ENCODE data around the gene DYNLRB1. TPM values are rescaled to one million over a fixed set of nuclear protein-coding genes. Genes with fewer than 3 reads are reported as not detected.

Gene DYNLRB1
- polyA plus RNA-seq, 3 donors = 139 to 166 (median 148) TPM

- H3K36me3 ChIP-seq (replicated peaks in 1 of 2; ENCODE audit: control insufficient read depth in 1 of 2, insufficient read depth in 2 of 2, low read length in 2 of 2) = no peaks in the 10 kb centered on the region
- H3K79me2 ChIP-seq (ENCODE audit: insufficient read depth, low read length) = no peaks in the 10 kb centered on the region
- no peak overlapping the region for H2AFZ ChIP-seq (ENCODE audit: insufficient read depth, low read depth, low read length, poor library complexity, severe bottlenecking)
- H4K20me1 ChIP-seq (ENCODE audit: insufficient read depth, low read length) = no peaks in the 10 kb centered on the region
- Mint-ChIP-seq H3K27me3 (ENCODE audit: low read depth in 3 of 3) (peaks cover 10 to 21% (median 11%) of the 10 kb centered on the region in 3 donors), H3K9me3 (peaks cover 0 to 2% (median 0%) of the 10 kb centered on the region in 7 donors), H3K27ac (peak overlapping the region in 1 of 7 donors; percentile 83), H3K36me3 (peaks cover 0 to 2% of the 10 kb centered on the region in 2 donors), H3K4me1 (peaks cover 16% of the 10 kb centered on the region), H3K4me3 (no peak overlapping the region)
- 96% methylated on average over 18 of the region's 22 CpGs for WGBS (ENCODE audit: insufficient coverage)
- no peaks in the 10 kb centered on the region for H3K9me3 ChIP-seq (replicated peaks in 1 of 2; ENCODE audit: control insufficient read depth in 1 of 2, insufficient read depth in 1 of 2, low read length in 2 of 2)
- H3K4me1 ChIP-seq (ENCODE audit: control insufficient read depth in 1 of 2, insufficient read depth in 2 of 2, low read length in 2 of 2) = peaks cover 6 to 9% of the 10 kb centered on the region in 2 donors
- H3K4me2 ChIP-seq (replicated peaks; ENCODE audit: extremely low read depth, low read length, poor library complexity, severe bottlenecking) = no peak overlapping the region
- H3K27ac ChIP-seq (ENCODE audit: low read depth in 1 of 2, low read length in 2 of 2) = no peak overlapping the region
- intact Hi-C loops (cut with micrococcal nuclease) = no loop called here
- TF ChIP-seq, protein P1, sequence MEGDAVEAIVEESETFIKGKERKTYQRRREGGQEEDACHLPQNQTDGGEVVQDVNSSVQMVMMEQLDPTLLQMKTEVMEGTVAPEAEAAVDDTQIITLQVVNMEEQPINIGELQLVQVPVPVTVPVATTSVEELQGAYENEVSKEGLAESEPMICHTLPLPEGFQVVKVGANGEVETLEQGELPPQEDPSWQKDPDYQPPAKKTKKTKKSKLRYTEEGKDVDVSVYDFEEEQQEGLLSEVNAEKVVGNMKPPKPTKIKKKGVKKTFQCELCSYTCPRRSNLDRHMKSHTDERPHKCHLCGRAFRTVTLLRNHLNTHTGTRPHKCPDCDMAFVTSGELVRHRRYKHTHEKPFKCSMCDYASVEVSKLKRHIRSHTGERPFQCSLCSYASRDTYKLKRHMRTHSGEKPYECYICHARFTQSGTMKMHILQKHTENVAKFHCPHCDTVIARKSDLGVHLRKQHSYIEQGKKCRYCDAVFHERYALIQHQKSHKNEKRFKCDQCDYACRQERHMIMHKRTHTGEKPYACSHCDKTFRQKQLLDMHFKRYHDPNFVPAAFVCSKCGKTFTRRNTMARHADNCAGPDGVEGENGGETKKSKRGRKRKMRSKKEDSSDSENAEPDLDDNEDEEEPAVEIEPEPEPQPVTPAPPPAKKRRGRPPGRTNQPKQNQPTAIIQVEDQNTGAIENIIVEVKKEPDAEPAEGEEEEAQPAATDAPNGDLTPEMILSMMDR (IDR thresholded peaks at IDR 0.05) = no peak
- H3K4me3 ChIP-seq (replicated peaks in 1 of 3; ENCODE audit: low read depth in 2 of 3, low read length in 3 of 3) = no peak overlapping the region
- DNase-seq = no peak
- H3K9ac ChIP-seq (ENCODE audit: insufficient read depth, low read length, poor library complexity, severe bottlenecking) = no peak overlapping the region
- H3K27me3 ChIP-seq (ENCODE audit: control insufficient read depth in 2 of 2, insufficient read depth in 2 of 2, low read length in 2 of 2) = peaks cover 0 to 3% of the 10 kb centered on the region in 2 donors
These were observed 31.8 kb downstream of the DYNLRB1 start for GRCh38 chr20:34547844-34548613.

GRCh38 chr20:34549291-34549928 is 33.2 kb downstream of the DYNLRB1 start:
- Histone ChIP-seq H4K20me1 (ENCODE audit: insufficient read depth, low read length) (no peaks in the 10 kb centered on the region), H2AFZ (ENCODE audit: insufficient read depth, low read depth, low read length, poor library complexity, severe bottlenecking) (no peak overlapping the region), H3K36me3 (replicated peaks in 1 of 2; ENCODE audit: control insufficient read depth in 1 of 2, insufficient read depth in 2 of 2, low read length in 2 of 2) (no peaks in the 10 kb centered on the region), H3K4me3 (replicated peaks in 1 of 3; ENCODE audit: low read depth in 2 of 3, low read length in 3 of 3) (no peak overlapping the region), H3K79me2 (ENCODE audit: insufficient read depth, low read length) (no peaks in the 10 kb centered on the region), H3K4me2 (replicated peaks; ENCODE audit: extremely low read depth, low read length, poor library complexity, severe bottlenecking) (peak overlapping the region; percentile 14), H3K9ac (ENCODE audit: insufficient read depth, low read length, poor library complexity, severe bottlenecking) (no peak overlapping the region), H3K27me3 (ENCODE audit: control insufficient read depth in 2 of 2, insufficient read depth in 2 of 2, low read length in 2 of 2) (peaks cover 0 to 3% of the 10 kb centered on the region in 2 donors), H3K4me1 (ENCODE audit: control insufficient read depth in 1 of 2, insufficient read depth in 2 of 2, low read length in 2 of 2) (peaks cover 5% of the 10 kb centered on the region in 2 donors), H3K27ac (ENCODE audit: low read depth in 1 of 2, low read length in 2 of 2) (no peak overlapping the region), H3K9me3 (replicated peaks in 1 of 2; ENCODE audit: control insufficient read depth in 1 of 2, insufficient read depth in 1 of 2, low read length in 2 of 2) (no peaks in the 10 kb centered on the region)
- peak; percentile 27 to 36 (median 35) for DNase-seq
- H3K4me1 Mint-ChIP-seq = peaks cover 12% of the 10 kb centered on the region
- TF ChIP-seq, protein P1 (IDR thresholded peaks at IDR 0.05) = no peak
- no peaks in the 10 kb centered on the region for H3K36me3 Mint-ChIP-seq
- H3K4me3 Mint-ChIP-seq = peak overlapping the region in 1 of 2 donors; percentile 51
- peak overlapping the region in 1 of 7 donors; percentile 54 for H3K27ac Mint-ChIP-seq
- peaks cover 7 to 17% (median 8%) of the 10 kb centered on the region in 3 donors for H3K27me3 Mint-ChIP-seq (ENCODE audit: low read depth in 3 of 3)
- H3K9me3 Mint-ChIP-seq = peaks cover 0 to 2% (median 0%) of the 10 kb centered on the region in 7 donors
- intact Hi-C loops (cut with micrococcal nuclease) = no loop called here
- 53% methylated on average over 16 of the region's 20 CpGs for WGBS (ENCODE audit: insufficient coverage)
